ENCODE data around the gene MAPKAPK2. TPM values are rescaled to one million over a fixed set of nuclear protein-coding genes. Genes with fewer than 3 reads are reported as not detected.

MAPKAPK2 gene
- total RNA-seq, 2 experiments from 2014 or later, result 14.5 to 39.9 TPM

DNA sequence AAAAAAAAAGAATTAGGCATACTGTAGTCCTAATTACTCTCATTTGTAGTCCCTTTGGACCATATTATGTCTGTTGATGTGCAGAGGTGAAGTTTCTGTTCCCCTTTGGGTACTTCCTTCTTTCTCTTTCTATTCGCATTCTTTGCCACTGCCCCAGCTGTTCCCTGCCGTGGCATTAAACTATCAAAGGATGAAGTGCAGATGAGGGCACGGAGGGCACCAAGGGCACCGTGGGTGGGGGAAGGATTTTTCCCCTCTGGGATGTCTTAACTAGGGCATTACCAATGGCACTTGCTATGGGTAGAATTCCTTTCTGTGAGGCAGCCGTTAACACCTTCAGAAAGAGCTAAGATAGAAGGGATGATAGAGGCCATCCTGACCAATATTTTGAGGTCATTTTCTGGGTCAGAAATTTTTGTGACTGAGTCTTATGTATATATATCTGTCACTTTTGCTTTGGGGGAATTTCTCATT lies 4.9 kb upstream of the MAPKAPK2 start:
- CTCF ChIA-PET (ENCODE audit: unreplicated experiment), result no interaction called here
- intact Hi-C loops (cut with micrococcal nuclease; ENCODE audit: unreplicated experiment), result loop anchor here (1.0 to 5.0 kb wide), 3 partner anchors 16 to 627 kb away; partner anchors contain the start of gene RHEX
- Histone ChIP-seq H3K79me2 (ENCODE audit: insufficient read depth, low read depth, low read length) (no peaks in the 10 kb centered on the region), H3K4me3 (ENCODE audit: low read depth, low read length, poor library complexity, severe bottlenecking) (peak overlapping the region; percentile 31), H3K9me2 (ENCODE audit: insufficient read depth, low read length) (no peaks in the 10 kb centered on the region), H3K4me2 (ENCODE audit: low read length) (peak overlapping the region; percentile 77), H3K36me3 (ENCODE audit: insufficient read depth, low read length) (no peaks in the 10 kb centered on the region), H4K20me1 (ENCODE audit: insufficient read depth, low read length) (peaks cover 4% of the 10 kb centered on the region; the same call in 1 of the 2 replicates), H2AFZ (ENCODE audit: low read length) (no peak overlapping the region), H3K27ac (ENCODE audit: low read depth, low read length, poor library complexity, severe bottlenecking) (peak overlapping the region; percentile 21), H3K4me1 (ENCODE audit: insufficient read depth, low read length, poor library complexity, severe bottlenecking) (peaks cover 81% of the 10 kb centered on the region), H3K9me3 (ENCODE audit: low read length) (no peaks in the 10 kb centered on the region)
- POLR2A ChIA-PET, result interaction anchor here (1.2 kb wide), 1 partner anchor 10 kb away, joined by 3 read pairs; no protein-coding TSS in a partner anchor
- TF ChIP-seq, protein P1, sequence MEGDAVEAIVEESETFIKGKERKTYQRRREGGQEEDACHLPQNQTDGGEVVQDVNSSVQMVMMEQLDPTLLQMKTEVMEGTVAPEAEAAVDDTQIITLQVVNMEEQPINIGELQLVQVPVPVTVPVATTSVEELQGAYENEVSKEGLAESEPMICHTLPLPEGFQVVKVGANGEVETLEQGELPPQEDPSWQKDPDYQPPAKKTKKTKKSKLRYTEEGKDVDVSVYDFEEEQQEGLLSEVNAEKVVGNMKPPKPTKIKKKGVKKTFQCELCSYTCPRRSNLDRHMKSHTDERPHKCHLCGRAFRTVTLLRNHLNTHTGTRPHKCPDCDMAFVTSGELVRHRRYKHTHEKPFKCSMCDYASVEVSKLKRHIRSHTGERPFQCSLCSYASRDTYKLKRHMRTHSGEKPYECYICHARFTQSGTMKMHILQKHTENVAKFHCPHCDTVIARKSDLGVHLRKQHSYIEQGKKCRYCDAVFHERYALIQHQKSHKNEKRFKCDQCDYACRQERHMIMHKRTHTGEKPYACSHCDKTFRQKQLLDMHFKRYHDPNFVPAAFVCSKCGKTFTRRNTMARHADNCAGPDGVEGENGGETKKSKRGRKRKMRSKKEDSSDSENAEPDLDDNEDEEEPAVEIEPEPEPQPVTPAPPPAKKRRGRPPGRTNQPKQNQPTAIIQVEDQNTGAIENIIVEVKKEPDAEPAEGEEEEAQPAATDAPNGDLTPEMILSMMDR (conservative IDR thresholded peaks at IDR 0.05; ENCODE audit: low read length), result no peak
- TF ChIP-seq EZH2phosphoT487 (IDR thresholded peaks at IDR 0.05; ENCODE audit: borderline replicate concordance, low read depth, low read length), result no peak
- DNase-seq (ENCODE audit: low spot score), result peak; percentile 90
- BruUV-seq (replicated peaks), result no TSS peak

- no peak overlapping the region for H2AFZ ChIP-seq (ENCODE audit: low read length)
- H3K4me2 ChIP-seq (ENCODE audit: low read length), result peak overlapping the region; percentile 77
- H3K4me1 ChIP-seq (ENCODE audit: insufficient read depth, low read length, poor library complexity, severe bottlenecking), result peaks cover 81% of the 10 kb centered on the region
- intact Hi-C loops (cut with micrococcal nuclease; ENCODE audit: unreplicated experiment), result loop anchor here (5.0 kb wide), 2 partner anchors 123 to 628 kb away; partner anchors contain the start of gene RHEX
- H3K9me3 ChIP-seq (ENCODE audit: low read length), result no peaks in the 10 kb centered on the region
- no peak for TF ChIP-seq EZH2phosphoT487 (IDR thresholded peaks at IDR 0.05; ENCODE audit: borderline replicate concordance, low read depth, low read length)
- ChIA-PET CTCF (ENCODE audit: unreplicated experiment) (no interaction called here), POLR2A (no interaction called here)
- H3K4me3 ChIP-seq (ENCODE audit: low read depth, low read length, poor library complexity, severe bottlenecking), result peak overlapping the region; percentile 31
- no TSS peak for BruUV-seq (replicated peaks)
- DNase-seq (ENCODE audit: low spot score), result no peak
- H4K20me1 ChIP-seq (ENCODE audit: insufficient read depth, low read length), result peaks cover 4% of the 10 kb centered on the region; the same call in 1 of the 2 replicates
- no peaks in the 10 kb centered on the region for H3K79me2 ChIP-seq (ENCODE audit: insufficient read depth, low read depth, low read length)
- peak overlapping the region; percentile 21 for H3K27ac ChIP-seq (ENCODE audit: low read depth, low read length, poor library complexity, severe bottlenecking)
- H3K9me2 ChIP-seq (ENCODE audit: insufficient read depth, low read length), result no peaks in the 10 kb centered on the region
- H3K36me3 ChIP-seq (ENCODE audit: insufficient read depth, low read length), result no peaks in the 10 kb centered on the region
These were observed 4.4 kb upstream of the MAPKAPK2 start for GRCh38 chr1:206680279-206680678.

GRCh38 chr1:206681359-206681758 lies 3.3 kb upstream of the MAPKAPK2 start:
- no peak overlapping the region for H3K4me3 ChIP-seq (ENCODE audit: low read depth, low read length, poor library complexity, severe bottlenecking)
- no TSS peak for BruUV-seq (replicated peaks)
- H3K4me1 ChIP-seq (ENCODE audit: insufficient read depth, low read length, poor library complexity, severe bottlenecking), result peaks cover 81% of the 10 kb centered on the region
- DNase-seq (ENCODE audit: low spot score), result no peak
- ChIA-PET CTCF (ENCODE audit: unreplicated experiment) (no interaction called here), POLR2A (interaction anchor here (1.1 kb wide), 1 partner anchor 34 kb away, joined by 3 read pairs; no protein-coding TSS in a partner anchor)
- H3K4me2 ChIP-seq (ENCODE audit: low read length), result peak overlapping the region; percentile 82
- TF ChIP-seq EZH2phosphoT487 (IDR thresholded peaks at IDR 0.05; ENCODE audit: borderline replicate concordance, low read depth, low read length), result no peak
- TF ChIP-seq, protein P1 (conservative IDR thresholded peaks at IDR 0.05; ENCODE audit: low read length), result no peak
- H3K27ac ChIP-seq (ENCODE audit: low read depth, low read length, poor library complexity, severe bottlenecking), result no peak overlapping the region
- no peak overlapping the region for H2AFZ ChIP-seq (ENCODE audit: low read length)
- no peaks in the 10 kb centered on the region for H3K9me2 ChIP-seq (ENCODE audit: insufficient read depth, low read length)
- no peaks in the 10 kb centered on the region for H3K9me3 ChIP-seq (ENCODE audit: low read length)
- no peaks in the 10 kb centered on the region for H3K36me3 ChIP-seq (ENCODE audit: insufficient read depth, low read length)
- H3K79me2 ChIP-seq (ENCODE audit: insufficient read depth, low read depth, low read length), result no peaks in the 10 kb centered on the region
- peaks cover 4% of the 10 kb centered on the region; the same call in 1 of the 2 replicates for H4K20me1 ChIP-seq (ENCODE audit: insufficient read depth, low read length)
- intact Hi-C loops (cut with micrococcal nuclease; ENCODE audit: unreplicated experiment), result loop anchor here (5.0 kb wide), 2 partner anchors 124 to 629 kb away; partner anchors contain the start of gene RHEX

Measured in OCI-LY7 (cell line).